GM18951 (cell line): ENCODE measurements around the gene PACS1.

Source experiments
- POLR2A ChIP-seq: IDR thresholded peaks from 4 replicates; pipeline ENCODE4 v1.6.1; 2011; ENCODE audit warnings: mild to moderate bottlenecking; ENCODE audit not compliant: insufficient read length, insufficient read depth; ENCODE audit errors: extremely low read depth
- in situ Hi-C: fragments of 300-500 bp; cut with MboI; formaldehyde crosslinking; loops from one replicate; pipeline ENCODE4 v1.12.0; 2022; ENCODE audit warnings: low sequenced_read_pairs, mixed read lengths, inconsistent platforms; ENCODE audit not compliant: unreplicated experiment

Gene PACS1

GRCh38 chr11:66056501-66056900, 13.6 kb upstream of the PACS1 start:
- in situ Hi-C loops = no loop called here
- TF ChIP-seq POLR2A = no peak

- no peak for TF ChIP-seq POLR2A
- in situ Hi-C loops = no loop called here
Measured at GRCh38 chr11:66059966-66060680, 9.9 kb upstream of the PACS1 start.

GRCh38 chr11:66061268-66061667, 8.8 kb upstream of the PACS1 start:
- in situ Hi-C loops = no loop called here

GRCh38 chr11:66062408-66062807, 7.7 kb upstream of the PACS1 start:
- in situ Hi-C loops = no loop called here
- TF ChIP-seq POLR2A = no peak

More at GRCh38 chr11:66061268-66061667, 8.8 kb upstream of the PACS1 start:
- TF ChIP-seq POLR2A = no peak

GRCh38 chr11:66063900-66064299, 6.2 kb upstream of the PACS1 start:
- TF ChIP-seq POLR2A = no peak
- in situ Hi-C loops = no loop called here

- in situ Hi-C loops = no loop called here
- no peak for TF ChIP-seq POLR2A
Measured at GRCh38 chr11:66064571-66064970, 5.5 kb upstream of the PACS1 start.

- TF ChIP-seq POLR2A = no peak
- in situ Hi-C loops = no loop called here
Measured at GRCh38 chr11:66066751-66067150, 3.3 kb upstream of the PACS1 start.

GRCh38 chr11:66067640-66068039, 2.4 kb upstream of the PACS1 start:
- in situ Hi-C loops = no loop called here
- no peak for TF ChIP-seq POLR2A

- in situ Hi-C loops = no loop called here
Measured at GRCh38 chr11:66068154-66068821, 1.8 kb upstream of the PACS1 start.

GRCh38 chr11:66068923-66069714, 953 bp upstream of the PACS1 start:
- no peak for TF ChIP-seq POLR2A
- in situ Hi-C loops = no loop called here

More at GRCh38 chr11:66068154-66068821, 1.8 kb upstream of the PACS1 start:
- TF ChIP-seq POLR2A = no peak

GRCh38 chr11:66070604-66071380, 720 bp downstream of the PACS1 start:
- in situ Hi-C loops = no loop called here
- no peak for TF ChIP-seq POLR2A

- in situ Hi-C loops = no loop called here
- no peak for TF ChIP-seq POLR2A
Measured at GRCh38 chr11:66071381-66071801, 1.3 kb downstream of the PACS1 start.

- TF ChIP-seq POLR2A = no peak
- in situ Hi-C loops = no loop called here
Measured at GRCh38 chr11:66072081-66072480, 2.0 kb downstream of the PACS1 start.
